ENCODE measurements around the gene TMEM185B.

The TMEM185B gene

DNA sequence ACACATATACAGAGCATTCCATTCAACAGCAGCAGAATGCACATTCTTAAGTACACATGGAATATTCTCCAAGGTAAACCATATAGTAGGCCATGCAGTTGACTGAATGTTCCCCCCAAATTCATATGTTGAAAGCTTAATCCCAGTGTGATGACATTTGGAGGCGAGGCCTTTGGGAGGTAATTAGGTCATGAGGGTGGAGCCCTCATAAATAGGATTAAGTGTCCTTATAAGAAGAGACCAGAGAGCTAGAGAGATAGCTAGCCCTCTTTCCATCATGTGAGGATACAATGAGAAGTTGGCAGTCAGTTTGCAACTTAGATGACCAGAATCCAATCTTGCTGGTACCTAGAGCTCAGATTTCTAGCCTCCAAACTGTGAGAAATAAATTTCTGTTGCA lies 27.6 kb downstream of the TMEM185B start:
- no peak overlapping the region for H3K4me3 ChIP-seq (ENCODE audit: low read length, poor library complexity, severe bottlenecking)
- no peak overlapping the region for H2AFZ ChIP-seq (ENCODE audit: low read length)
- H3K79me2 ChIP-seq (ENCODE audit: insufficient read depth, low read length), result no peaks in the 10 kb centered on the region
- no peaks in the 10 kb centered on the region for H3K27me3 ChIP-seq (ENCODE audit: insufficient read depth, low read length, poor library complexity, severe bottlenecking)
- no peaks in the 10 kb centered on the region for H3K4me1 ChIP-seq (ENCODE audit: insufficient read depth, low read length, poor library complexity, severe bottlenecking)
- no peaks in the 10 kb centered on the region for H3K9me2 ChIP-seq (replicated peaks; ENCODE audit: low read depth, low read length)
- no peaks in the 10 kb centered on the region for H3F3A ChIP-seq (ENCODE audit: low read depth)
- H3K9ac ChIP-seq (ENCODE audit: low read depth, low read length, poor library complexity, severe bottlenecking), result no peak overlapping the region
- no peaks in the 10 kb centered on the region for H4K20me1 ChIP-seq (ENCODE audit: insufficient read depth, low read length, poor library complexity, severe bottlenecking)
- H3K36me3 ChIP-seq (ENCODE audit: insufficient read depth, low read length), result no peaks in the 10 kb centered on the region
- TF ChIP-seq CTCF (conservative IDR thresholded peaks at IDR 0.05; ENCODE audit: low read length) (no peak), EZH2phosphoT487 (IDR thresholded peaks at IDR 0.05; ENCODE audit: borderline replicate concordance) (no peak)
- no peak overlapping the region for H3K4me2 ChIP-seq (ENCODE audit: low read depth, low read length, poor library complexity, severe bottlenecking)
- H3K9me3 ChIP-seq (ENCODE audit: insufficient read depth, low read depth, low read length), result peaks cover 7% of the 10 kb centered on the region; the same call in 1 of the 2 replicates

GRCh38 chr2:120192280-120192679 lies 30.9 kb downstream of the TMEM185B start:
- Histone ChIP-seq H3K4me3 (ENCODE audit: low read length, poor library complexity, severe bottlenecking) (no peak overlapping the region), H3F3A (ENCODE audit: low read depth) (no peaks in the 10 kb centered on the region), H3K9me3 (ENCODE audit: insufficient read depth, low read depth, low read length) (0 out of 2 replicates have a peak, but pooled peaks cover 7% of the 10 kb centered on the region), H2AFZ (ENCODE audit: low read length) (no peak overlapping the region), H3K9ac (ENCODE audit: low read depth, low read length, poor library complexity, severe bottlenecking) (no peak overlapping the region), H4K20me1 (ENCODE audit: insufficient read depth, low read length, poor library complexity, severe bottlenecking) (no peaks in the 10 kb centered on the region), H3K27me3 (ENCODE audit: insufficient read depth, low read length, poor library complexity, severe bottlenecking) (no peaks in the 10 kb centered on the region), H3K4me2 (ENCODE audit: low read depth, low read length, poor library complexity, severe bottlenecking) (no peak overlapping the region), H3K9me2 (replicated peaks; ENCODE audit: low read depth, low read length) (no peaks in the 10 kb centered on the region), H3K4me1 (ENCODE audit: insufficient read depth, low read length, poor library complexity, severe bottlenecking) (no peaks in the 10 kb centered on the region), H3K36me3 (ENCODE audit: insufficient read depth, low read length) (no peaks in the 10 kb centered on the region), H3K79me2 (ENCODE audit: insufficient read depth, low read length) (no peaks in the 10 kb centered on the region)
- TF ChIP-seq CTCF (conservative IDR thresholded peaks at IDR 0.05; ENCODE audit: low read length), result no peak
- no peak for TF ChIP-seq EZH2phosphoT487 (IDR thresholded peaks at IDR 0.05; ENCODE audit: borderline replicate concordance)

DNA sequence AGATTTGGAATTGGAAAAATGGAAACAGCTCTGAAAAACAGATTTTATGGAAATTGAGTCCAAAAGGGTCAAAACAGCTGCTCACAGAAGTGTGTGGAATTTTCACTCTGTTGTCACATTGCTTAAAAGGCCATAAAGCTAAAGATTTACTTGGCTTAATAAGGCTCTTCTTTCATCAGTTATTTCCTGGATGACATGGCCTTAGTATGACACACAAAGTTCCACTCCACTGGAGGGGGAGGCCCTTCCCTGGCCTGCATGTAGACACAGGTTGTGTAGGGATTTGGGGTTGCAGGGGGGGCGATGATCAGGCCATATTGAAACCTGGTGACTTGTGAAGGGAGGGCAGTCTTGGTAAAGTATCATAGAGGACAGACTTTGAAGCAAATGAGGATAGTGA lies 34.0 kb downstream of the TMEM185B start:
- Histone ChIP-seq H3K4me3 (ENCODE audit: low read length, poor library complexity, severe bottlenecking) (no peak overlapping the region), H3K9me2 (replicated peaks; ENCODE audit: low read depth, low read length) (no peaks in the 10 kb centered on the region), H3K79me2 (ENCODE audit: insufficient read depth, low read length) (no peaks in the 10 kb centered on the region), H3K4me1 (ENCODE audit: insufficient read depth, low read length, poor library complexity, severe bottlenecking) (no peaks in the 10 kb centered on the region), H4K20me1 (ENCODE audit: insufficient read depth, low read length, poor library complexity, severe bottlenecking) (no peaks in the 10 kb centered on the region), H3K9me3 (ENCODE audit: insufficient read depth, low read depth, low read length) (0 out of 2 replicates have a peak, but pooled peaks cover 7% of the 10 kb centered on the region), H3K36me3 (ENCODE audit: insufficient read depth, low read length) (no peaks in the 10 kb centered on the region), H3K9ac (ENCODE audit: low read depth, low read length, poor library complexity, severe bottlenecking) (no peak overlapping the region), H3K27me3 (ENCODE audit: insufficient read depth, low read length, poor library complexity, severe bottlenecking) (no peaks in the 10 kb centered on the region), H3F3A (ENCODE audit: low read depth) (no peaks in the 10 kb centered on the region), H2AFZ (ENCODE audit: low read length) (no peak overlapping the region), H3K4me2 (ENCODE audit: low read depth, low read length, poor library complexity, severe bottlenecking) (no peak overlapping the region)
- no peak for TF ChIP-seq EZH2phosphoT487 (IDR thresholded peaks at IDR 0.05; ENCODE audit: borderline replicate concordance)
- no peak for TF ChIP-seq CTCF (conservative IDR thresholded peaks at IDR 0.05; ENCODE audit: low read length)
